ENCODE data around the gene ZNF787. TPM values are rescaled to one million over a fixed set of nuclear protein-coding genes. Genes with fewer than 3 reads are reported as not detected.
"Not testable (repeated sequence)": the region's sequence is repeated elsewhere in the genome, so short reads cannot be mapped to it uniquely, and the experiment has no call there.

The ZNF787 gene
- total RNA-seq, 1 donor from 2014 or later = 33.9 TPM

GRCh38 chr19:56155124-56155687 is 34.1 kb upstream of the ZNF787 start:
- no peaks in the 10 kb centered on the region for H3K9me3 Mint-ChIP-seq (ENCODE audit: low read depth)
- H3K27me3 Mint-ChIP-seq = no peaks in the 10 kb centered on the region
- H3K27ac Mint-ChIP-seq = no peak overlapping the region
- peaks cover 4% of the 10 kb centered on the region for H3K4me1 Mint-ChIP-seq (ENCODE audit: low read depth)
- DNase-seq (ENCODE audit: low spot score, unreplicated experiment) = no peak
- H3K36me3 Mint-ChIP-seq (ENCODE audit: insufficient read depth) = peaks cover 20% of the 10 kb centered on the region
- TF ChIP-seq CTCF (IDR thresholded peaks at IDR 0.05; ENCODE audit: unreplicated experiment) = peak; percentile 45
- H3K4me3 Mint-ChIP-seq (ENCODE audit: low read depth) = no peak overlapping the region

- no peak for TF ChIP-seq CTCF (IDR thresholded peaks at IDR 0.05; ENCODE audit: unreplicated experiment)
- Mint-ChIP-seq H3K4me1 (ENCODE audit: low read depth) (peaks cover 4% of the 10 kb centered on the region), H3K27ac (peak overlapping the region; percentile 70), H3K4me3 (ENCODE audit: low read depth) (no peak overlapping the region), H3K36me3 (ENCODE audit: insufficient read depth) (peaks cover 23% of the 10 kb centered on the region), H3K9me3 (ENCODE audit: low read depth) (no peaks in the 10 kb centered on the region), H3K27me3 (no peaks in the 10 kb centered on the region)
- no peak for DNase-seq (ENCODE audit: low spot score, unreplicated experiment)
These were observed 32.4 kb upstream of the ZNF787 start for GRCh38 chr19:56153507-56153906.

- peak overlapping the region; percentile 85 for H3K27ac Mint-ChIP-seq
- peaks cover 4% of the 10 kb centered on the region for H3K4me1 Mint-ChIP-seq (ENCODE audit: low read depth)
- peaks cover 23% of the 10 kb centered on the region for H3K36me3 Mint-ChIP-seq (ENCODE audit: insufficient read depth)
- H3K27me3 Mint-ChIP-seq = no peaks in the 10 kb centered on the region
- no peak for TF ChIP-seq CTCF (IDR thresholded peaks at IDR 0.05; ENCODE audit: unreplicated experiment)
- no peak for DNase-seq (ENCODE audit: low spot score, unreplicated experiment)
- H3K9me3 Mint-ChIP-seq (ENCODE audit: low read depth) = no peaks in the 10 kb centered on the region
- H3K4me3 Mint-ChIP-seq (ENCODE audit: low read depth) = no peak overlapping the region
These were observed 31.5 kb upstream of the ZNF787 start for GRCh38 chr19:56152644-56153043.

- Mint-ChIP-seq H3K27ac (no peak overlapping the region), H3K27me3 (no peaks in the 10 kb centered on the region), H3K9me3 (ENCODE audit: low read depth) (no peaks in the 10 kb centered on the region), H3K36me3 (ENCODE audit: insufficient read depth) (peaks cover 19% of the 10 kb centered on the region), H3K4me3 (ENCODE audit: low read depth) (no peak overlapping the region), H3K4me1 (ENCODE audit: low read depth) (peaks cover 4% of the 10 kb centered on the region)
- TF ChIP-seq CTCF (IDR thresholded peaks at IDR 0.05; ENCODE audit: unreplicated experiment) = no peak
- no peak for DNase-seq (ENCODE audit: low spot score, unreplicated experiment)
These were observed 29.3 kb upstream of the ZNF787 start for GRCh38 chr19:56150358-56150757.

GRCh38 chr19:56149656-56150038 is 28.6 kb upstream of the ZNF787 start:
- TF ChIP-seq CTCF (IDR thresholded peaks at IDR 0.05; ENCODE audit: unreplicated experiment) = no peak
- H3K36me3 Mint-ChIP-seq (ENCODE audit: insufficient read depth) = peaks cover 17% of the 10 kb centered on the region
- H3K4me3 Mint-ChIP-seq (ENCODE audit: low read depth) = no peak overlapping the region

GRCh38 chr19:56148955-56149655 is 28.0 kb upstream of the ZNF787 start:
- DNase-seq (ENCODE audit: low spot score, unreplicated experiment); H3K27me3 Mint-ChIP-seq; H3K27ac Mint-ChIP-seq; H3K9me3 Mint-ChIP-seq (ENCODE audit: low read depth); H3K4me3 Mint-ChIP-seq (ENCODE audit: low read depth): not testable (repeated sequence)
- Mint-ChIP-seq H3K4me1 (ENCODE audit: low read depth) (peaks cover 11% of the 10 kb centered on the region), H3K36me3 (ENCODE audit: insufficient read depth) (peaks cover 17% of the 10 kb centered on the region)

More at GRCh38 chr19:56149656-56150038, 28.6 kb upstream of the ZNF787 start:
- Mint-ChIP-seq H3K9me3 (ENCODE audit: low read depth) (no peaks in the 10 kb centered on the region), H3K27me3 (no peaks in the 10 kb centered on the region), H3K27ac (no peak overlapping the region), H3K4me1 (ENCODE audit: low read depth) (peaks cover 6% of the 10 kb centered on the region)
- DNase-seq (ENCODE audit: low spot score, unreplicated experiment) = no peak

Data from progenitor cell of endocrine pancreas (in vitro differentiated cells).